ENCODE results near the gene ATAD1. TPM values are rescaled to one million over a fixed set of nuclear protein-coding genes. Genes with fewer than 3 reads are reported as not detected.
"Not testable (repeated sequence)": the region's sequence is repeated elsewhere in the genome, so short reads cannot be mapped to it uniquely, and the experiment has no call there.

ATAD1 gene
- total RNA-seq, 1 experiment from 2014 or later: 15.7 TPM

DNA sequence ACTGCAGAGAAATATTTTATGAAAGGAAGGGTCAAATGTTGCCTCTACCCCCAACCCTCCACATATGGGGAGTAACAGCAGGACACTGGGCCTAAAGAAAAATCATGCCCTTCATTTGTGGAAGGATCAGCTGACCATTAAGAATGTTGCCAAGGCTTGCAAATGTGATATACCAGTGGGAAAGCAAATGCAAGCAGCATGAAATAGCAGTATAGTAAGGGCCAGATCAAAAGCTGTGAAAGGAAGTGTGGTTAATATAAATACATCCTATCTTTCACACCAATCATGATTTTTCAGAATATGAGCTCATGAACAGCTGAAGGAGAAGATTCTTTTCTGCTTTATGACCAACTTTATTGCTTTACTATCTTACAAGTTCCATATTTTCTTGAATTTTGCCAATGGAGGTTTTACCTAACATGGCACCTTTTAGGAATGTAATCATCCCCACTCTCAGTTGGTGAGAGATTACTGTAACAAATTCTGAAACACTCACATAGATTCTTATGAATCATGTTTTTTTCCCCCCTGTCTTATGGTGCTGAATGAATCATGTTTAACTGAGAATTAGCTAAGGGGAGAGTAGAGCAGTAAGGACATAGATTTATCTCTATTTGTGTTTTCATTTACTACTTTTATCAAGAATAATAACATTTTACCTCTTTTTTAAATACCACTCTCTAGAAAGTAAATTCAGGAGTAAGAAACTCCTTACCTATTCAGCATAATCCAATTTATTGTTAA lies 12.1 kb upstream of the ATAD1 start:
- DNase-seq: no peak
- intact Hi-C loops (cut with micrococcal nuclease): no loop called here
- ATAC-seq: no peak

DNA sequence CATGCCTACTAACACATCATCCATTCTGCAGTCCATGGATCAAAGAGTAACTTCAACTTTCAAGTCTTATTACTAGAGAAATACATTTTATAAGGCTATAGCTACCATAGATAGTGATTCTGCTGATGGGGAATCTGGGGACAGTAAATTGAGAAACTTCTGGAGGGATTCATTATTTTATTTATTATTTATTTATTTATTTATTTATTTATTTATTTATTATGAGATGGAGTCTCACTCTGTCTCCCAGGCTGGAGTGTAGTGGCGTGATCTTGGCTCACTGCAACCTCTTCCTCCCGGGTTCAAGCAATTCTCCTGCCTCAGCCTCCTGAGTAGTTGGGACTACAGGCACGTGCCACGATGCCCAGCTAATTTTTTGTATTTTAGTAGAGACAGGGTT lies 11.0 kb upstream of the ATAD1 start:
- CTCF ChIA-PET; POLR2A ChIA-PET (ENCODE audit: unreplicated experiment); ATAC-seq: not testable (repeated sequence)

More for the DNA sequence above, 12.1 kb upstream of the ATAD1 start:
- POLR2A ChIA-PET (ENCODE audit: unreplicated experiment): no interaction called here
- Histone ChIP-seq H3K36me3 (ENCODE audit: low read depth, low read length) (no peaks in the 10 kb centered on the region), H3K4me1 (ENCODE audit: insufficient read depth, low read length) (no peaks in the 10 kb centered on the region), H3K79me2 (ENCODE audit: low read length) (no peaks in the 10 kb centered on the region), H3K9me2 (replicated peaks; ENCODE audit: low read length) (no peaks in the 10 kb centered on the region), H3K27me3 (ENCODE audit: low read length) (no peaks in the 10 kb centered on the region), H3K9ac (ENCODE audit: low read length) (no peak overlapping the region), H3K4me3 (ENCODE audit: low read length) (no peak overlapping the region), H3K27ac (ENCODE audit: low read length) (no peak overlapping the region), H3K4me2 (ENCODE audit: low read length) (no peak overlapping the region), H4K20me1 (ENCODE audit: low read length) (no peaks in the 10 kb centered on the region), H3K9me3 (ENCODE audit: low read length) (no peaks in the 10 kb centered on the region), H2AFZ (ENCODE audit: low read length) (no peak overlapping the region), H3F3A (ENCODE audit: low read length, unreplicated experiment) (no peaks in the 10 kb centered on the region)
- no TSS peak for BruUV-seq (replicated peaks)
- CTCF ChIA-PET: interaction anchor here (0.6 kb wide), 1 partner anchor 16 kb away, joined by 3 read pairs; no protein-coding TSS in a partner anchor
- TF ChIP-seq, protein P1, sequence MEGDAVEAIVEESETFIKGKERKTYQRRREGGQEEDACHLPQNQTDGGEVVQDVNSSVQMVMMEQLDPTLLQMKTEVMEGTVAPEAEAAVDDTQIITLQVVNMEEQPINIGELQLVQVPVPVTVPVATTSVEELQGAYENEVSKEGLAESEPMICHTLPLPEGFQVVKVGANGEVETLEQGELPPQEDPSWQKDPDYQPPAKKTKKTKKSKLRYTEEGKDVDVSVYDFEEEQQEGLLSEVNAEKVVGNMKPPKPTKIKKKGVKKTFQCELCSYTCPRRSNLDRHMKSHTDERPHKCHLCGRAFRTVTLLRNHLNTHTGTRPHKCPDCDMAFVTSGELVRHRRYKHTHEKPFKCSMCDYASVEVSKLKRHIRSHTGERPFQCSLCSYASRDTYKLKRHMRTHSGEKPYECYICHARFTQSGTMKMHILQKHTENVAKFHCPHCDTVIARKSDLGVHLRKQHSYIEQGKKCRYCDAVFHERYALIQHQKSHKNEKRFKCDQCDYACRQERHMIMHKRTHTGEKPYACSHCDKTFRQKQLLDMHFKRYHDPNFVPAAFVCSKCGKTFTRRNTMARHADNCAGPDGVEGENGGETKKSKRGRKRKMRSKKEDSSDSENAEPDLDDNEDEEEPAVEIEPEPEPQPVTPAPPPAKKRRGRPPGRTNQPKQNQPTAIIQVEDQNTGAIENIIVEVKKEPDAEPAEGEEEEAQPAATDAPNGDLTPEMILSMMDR (conservative IDR thresholded peaks at IDR 0.05; ENCODE audit: low read depth, low read length): no peak
- TF ChIP-seq EZH2phosphoT487 (IDR thresholded peaks at IDR 0.05; ENCODE audit: borderline replicate concordance, low read length) (no peak), EZH2 (IDR thresholded peaks at IDR 0.05; ENCODE audit: low read length, unreplicated experiment) (no peak)

DNA sequence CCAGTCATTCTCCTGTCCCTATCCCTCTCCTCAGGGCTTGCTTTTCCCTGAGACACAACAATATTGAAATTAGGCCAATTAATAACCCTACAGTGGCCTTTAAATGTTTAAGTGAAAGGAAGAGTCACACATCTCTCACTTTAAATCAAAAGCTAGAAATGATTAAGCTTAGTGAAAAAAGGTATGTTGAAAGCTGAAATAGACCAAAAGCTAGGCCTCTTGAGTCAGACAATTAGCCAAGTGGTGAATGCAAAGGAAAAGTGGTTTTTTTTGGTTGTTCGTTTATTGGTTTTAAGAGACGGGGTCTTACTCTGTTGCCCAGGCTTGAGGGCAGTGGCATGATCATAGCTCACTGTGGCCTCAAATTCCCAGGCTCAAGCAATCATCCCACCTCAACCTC lies 9.7 kb upstream of the ATAD1 start:
- no TSS peak for BruUV-seq (replicated peaks)
- Histone ChIP-seq H3K36me3 (ENCODE audit: low read depth, low read length) (no peaks in the 10 kb centered on the region), H4K20me1 (ENCODE audit: low read length) (no peaks in the 10 kb centered on the region), H3F3A (ENCODE audit: low read length, unreplicated experiment) (no peaks in the 10 kb centered on the region), H3K79me2 (ENCODE audit: low read length) (no peaks in the 10 kb centered on the region), H3K4me2 (ENCODE audit: low read length) (no peak overlapping the region), H3K9me2 (replicated peaks; ENCODE audit: low read length) (no peaks in the 10 kb centered on the region), H3K9me3 (ENCODE audit: low read length) (no peaks in the 10 kb centered on the region), H3K9ac (ENCODE audit: low read length) (no peak overlapping the region), H3K27me3 (ENCODE audit: low read length) (no peaks in the 10 kb centered on the region), H3K27ac (ENCODE audit: low read length) (no peak overlapping the region), H3K4me3 (ENCODE audit: low read length) (no peak overlapping the region), H2AFZ (ENCODE audit: low read length) (no peak overlapping the region), H3K4me1 (ENCODE audit: insufficient read depth, low read length) (no peaks in the 10 kb centered on the region)
- ChIA-PET CTCF (no interaction called here), POLR2A (ENCODE audit: unreplicated experiment) (no interaction called here)
- ATAC-seq: no peak
- intact Hi-C loops (cut with micrococcal nuclease): no loop called here
- DNase-seq: no peak
- TF ChIP-seq EZH2phosphoT487 (IDR thresholded peaks at IDR 0.05; ENCODE audit: borderline replicate concordance, low read length) (no peak), EZH2 (IDR thresholded peaks at IDR 0.05; ENCODE audit: low read length, unreplicated experiment) (no peak)
- TF ChIP-seq, protein P1 (conservative IDR thresholded peaks at IDR 0.05; ENCODE audit: low read depth, low read length): no peak

More for the DNA sequence above, 11.0 kb upstream of the ATAD1 start:
- BruUV-seq (replicated peaks); H3F3A ChIP-seq (ENCODE audit: low read length, unreplicated experiment); H3K9me2 ChIP-seq (replicated peaks; ENCODE audit: low read length); H3K9ac ChIP-seq (ENCODE audit: low read length); H2AFZ ChIP-seq (ENCODE audit: low read length); H3K4me3 ChIP-seq (ENCODE audit: low read length); H3K9me3 ChIP-seq (ENCODE audit: low read length); DNase-seq; H4K20me1 ChIP-seq (ENCODE audit: low read length); intact Hi-C loops (cut with micrococcal nuclease); H3K36me3 ChIP-seq (ENCODE audit: low read depth, low read length); H3K27me3 ChIP-seq (ENCODE audit: low read length); H3K79me2 ChIP-seq (ENCODE audit: low read length); H3K4me2 ChIP-seq (ENCODE audit: low read length); H3K4me1 ChIP-seq (ENCODE audit: insufficient read depth, low read length); H3K27ac ChIP-seq (ENCODE audit: low read length): not testable (repeated sequence)

Data from PC-3 (cell line).